Myometrial cell (primary cell): ENCODE data around the gene GLP2R. TPM values are rescaled to one million over a fixed set of nuclear protein-coding genes. Genes with fewer than 3 reads are reported as not detected.

ENCODE experiments used
- total RNA-seq: library from RNA; depleted of rRNA; stranded (reverse); fragments of >200 nt; gene quantifications from 2 replicates; pipeline ENCODE4 v1.2.3, GENCODE V29; 2015

GLP2R gene
- total RNA-seq = not detected in 2 replicates

GRCh38 chr17:9825641-9826150 is at the start of gene GLP2R:
GLP2R (plus strand) TSS chr17:9825924; CDS start chr17:9826064, 140 bp downstream.

GRCh38 chr17:9790889-9791876 is 34.5 kb upstream of the GLP2R start, which contains the start of gene DHRS7C:
DHRS7C (minus strand) TSS chr17:9791592; CDS start chr17:9791284, 308 bp downstream.

GRCh38 chr17:9821921-9822320 is 3.8 kb upstream of the GLP2R start, which contains the start of gene GSG1L2:
GSG1L2 (minus strand) TSS chr17:9822079; CDS start chr17:9822071, 8 bp downstream.

GRCh38 chr17:9905078-9905415 is 79.3 kb downstream of the GLP2R start, which contains the start of gene RCVRN:
RCVRN (minus strand) TSS chr17:9905271; CDS start chr17:9905180, 91 bp downstream.

Other genes with a start within 250 kb of the GLP2R start
- not detected in 2 replicates for gene CFAP52, start 249.3 kb upstream of the GLP2R start, total RNA-seq
- 0.71 and 1.4 TPM in 2 replicates for gene USP43, start 180.4 kb upstream of the GLP2R start, total RNA-seq
- gene DHRS7C, start 34.3 kb upstream of the GLP2R start, total RNA-seq = not detected in 2 replicates
- gene GSG1L2, start 3.8 kb upstream of the GLP2R start, total RNA-seq = not detected in 2 replicates
- gene RCVRN, start 79.3 kb downstream of the GLP2R start, total RNA-seq = not detected in 2 replicates